Endothelial cell of umbilical vein (primary cell): Measurements from ENCODE around the gene NFKBIA. TPM values are rescaled to one million over a fixed set of nuclear protein-coding genes. Genes with fewer than 3 reads are reported as not detected.

ENCODE experiments used
- BruUV-seq: library from RNA; stranded (reverse); fragments of 400-500 nt; replicated peaks from 2 replicates; lab custom pipeline; 2021; lab: Mats Ljungman, UMichigan
- CTCF ChIA-PET: fragments of 300-600, 350-600 bp; sonication (Branson Sonifier 250); formaldehyde crosslinking; loops from one replicate; lab custom pipeline; 2021; ENCODE audit warnings: antibody characterized with exemption, inconsistent platforms; lab: Charles Lee
- POLR2A ChIA-PET: fragments of 300-600, 350-600 bp; sonication (Branson Sonifier 250); formaldehyde crosslinking; loops from one replicate; lab custom pipeline; 2021; ENCODE audit warnings: antibody characterized with exemption, inconsistent platforms; lab: Charles Lee
- DNase-seq: peaks from one replicate; pipeline ENCODE4 v3.0.0-alpha.2; 2011; ENCODE audit warnings: low read depth, low spot score
- FAIRE-seq: peaks from 2 replicates; lab custom pipeline; 2011; peaks lifted over from hg19 to GRCh38; lab: Jason Lieb, UNC
- H2AFZ ChIP-seq: 2 replicates; pipeline ENCODE4 v1.6.0; 2012; ENCODE audit warnings: low read depth, low read length, control low read depth, inconsistent platforms
- H3K27ac ChIP-seq: 2 replicates; pipeline ENCODE4 v1.5.1; 2011; ENCODE audit warnings: low read depth, mild to moderate bottlenecking, control low read depth, low read length, moderate library complexity; ENCODE audit not compliant: insufficient read depth
- H3K27me3 ChIP-seq, 2 experiments: 2 replicates each; pipeline versions ENCODE4 v1.6.0 to v1.6.1; 2011; ENCODE audit warnings: low read length in 2 of 2, mixed read lengths in 1 of 2; ENCODE audit not compliant: control insufficient read depth in 2 of 2, insufficient read depth in 2 of 2
- H3K36me3 ChIP-seq, 2 experiments: 2 replicates in 1 of 2; 3 replicates in 1 of 2; pipeline ENCODE4 v1.5.1; 2011; ENCODE audit warnings: low read length in 2 of 2, mild to moderate bottlenecking in 1 of 2, moderate library complexity in 1 of 2; ENCODE audit not compliant: control insufficient read depth in 2 of 2, insufficient read depth in 2 of 2; ENCODE audit errors: extremely low read depth in 1 of 2
- H3K4me1 ChIP-seq: 3 replicates; pipeline ENCODE4 v1.5.1; 2011; ENCODE audit warnings: mild to moderate bottlenecking, low read length; ENCODE audit not compliant: control insufficient read depth, insufficient read depth; ENCODE audit errors: extremely low read depth
- H3K4me2 ChIP-seq: 2 replicates; pipeline ENCODE4 v1.6.1; 2011; ENCODE audit warnings: low read length, control low read depth, mixed read lengths; ENCODE audit not compliant: insufficient read depth
- H3K4me3 ChIP-seq, 3 experiments: fragments of 200-600 bp in 1 of 3; sonication (generic), shearing (Covaris generic) in 1 of 3; replicated peaks in 1 of 3; 2 replicates each; pipeline ENCODE4 v1.5.1; 2011 to 2016; ENCODE audit warnings: control low read depth in 3 of 3, low read length in 3 of 3, mild to moderate bottlenecking in 2 of 3, inconsistent platforms in 1 of 3, low read depth in 1 of 3, moderate library complexity in 1 of 3; ENCODE audit not compliant: insufficient read depth in 1 of 3
- H3K79me2 ChIP-seq: 2 replicates; pipeline ENCODE4 v1.6.0; 2012; ENCODE audit warnings: low read length, inconsistent platforms; ENCODE audit not compliant: control insufficient read depth, insufficient read depth
- H3K9ac ChIP-seq: replicated peaks from 2 replicates; pipeline ENCODE3; 2011; ENCODE audit warnings: low read length, control low read depth; ENCODE audit not compliant: insufficient read depth; ENCODE audit errors: extremely low read depth
- H3K9me1 ChIP-seq: replicated peaks from 3 replicates; pipeline ENCODE4 v1.6.0; 2011; ENCODE audit warnings: mild to moderate bottlenecking, low read length; ENCODE audit not compliant: control insufficient read depth, insufficient read depth; ENCODE audit errors: extremely low read depth
- H3K9me3 ChIP-seq: replicated peaks from 2 replicates; pipeline ENCODE4 v1.5.1; 2012; ENCODE audit warnings: low read length, inconsistent platforms; ENCODE audit not compliant: control insufficient read depth, insufficient read depth
- H4K20me1 ChIP-seq: replicated peaks from 2 replicates; pipeline ENCODE3; 2011; ENCODE audit warnings: mild to moderate bottlenecking, low read length; ENCODE audit not compliant: control insufficient read depth, insufficient read depth; ENCODE audit errors: extremely low read depth
- CTCF ChIP-seq, 2 donors: IDR thresholded peaks; 1 replicate in 1 of 2; 2 replicates in 1 of 2; pipeline ENCODE4 v1.5.1; 2011; ENCODE audit warnings: low read length in 2 of 2, mild to moderate bottlenecking in 2 of 2, moderate library complexity in 2 of 2, control low read depth in 1 of 2, inconsistent platforms in 1 of 2, low read depth in 1 of 2; ENCODE audit not compliant: insufficient read depth in 1 of 2; ENCODE audit errors: extremely low read depth in 1 of 2
- EZH2 ChIP-seq: IDR thresholded peaks from 2 replicates; pipeline ENCODE4 v1.6.1; 2012; ENCODE audit warnings: borderline replicate concordance, low read depth, mild to moderate bottlenecking, moderate library complexity, low read length, inconsistent platforms; ENCODE audit not compliant: severe bottlenecking
- FOS ChIP-seq: IDR thresholded peaks from 2 replicates; pipeline ENCODE4 v1.6.1; 2011; ENCODE audit warnings: mild to moderate bottlenecking, low read length, moderate library complexity, borderline replicate concordance; ENCODE audit not compliant: insufficient read depth
- GATA2 ChIP-seq: IDR thresholded peaks from 2 replicates; pipeline ENCODE4 v1.7.0; 2011; ENCODE audit warnings: low read depth, mild to moderate bottlenecking, moderate library complexity, mixed read lengths, low read length; ENCODE audit not compliant: insufficient read length, insufficient read depth
- JUN ChIP-seq: IDR thresholded peaks from 2 replicates; pipeline ENCODE4 v1.6.1; 2011; ENCODE audit warnings: borderline replicate concordance, low read depth; ENCODE audit not compliant: insufficient read length, insufficient read depth
- MAX ChIP-seq: IDR thresholded peaks from 2 replicates; pipeline ENCODE4 v1.6.1; 2011; ENCODE audit not compliant: insufficient read depth, insufficient read length
- POLR2A ChIP-seq: IDR thresholded peaks from 2 replicates; pipeline ENCODE4 v1.6.1; 2012; ENCODE audit warnings: low read depth, mild to moderate bottlenecking, control low read depth, low read length
- POLR2AphosphoS5 ChIP-seq: IDR thresholded peaks from 2 replicates; pipeline ENCODE4 v1.6.1; 2012; ENCODE audit warnings: low read depth, mild to moderate bottlenecking, control low read depth, low read length, moderate library complexity; ENCODE audit not compliant: insufficient read depth
- dilution Hi-C: fragments of 300-500 bp; cut with MboI; formaldehyde crosslinking; loops from one replicate; pipeline ENCODE4 v1.15.0; 2019; ENCODE audit warnings: low sequenced_read_pairs; ENCODE audit not compliant: extremely low pct_ligation_motif_present
- intact Hi-C: fragments of 100-400 bp; cut with micrococcal nuclease; formaldehyde crosslinking; loops from one replicate; pipeline ENCODE4 v1.10.0; 2022
- polyA plus RNA-seq, 4 experiments: library from polyadenylated mRNA; depleted of rRNA in 3 of 4; stranded (reverse) in 3 of 4; unstranded in 1 of 4; fragments of >200 nt; gene quantifications; 2 replicates each; pipeline versions ENCODE4 v1.2.1 to v1.2.3, GENCODE V29; 2011 to 2012; ENCODE audit warnings: missing spikeins in 1 of 4
- total RNA-seq: library from RNA; stranded (reverse); gene quantifications from 2 replicates; pipeline ENCODE4 v1.2.3, GENCODE V29; 2021

Gene NFKBIA
- total and polyA plus RNA-seq, 2 donors (not counting 3 experiments of a cell fraction or from before 2014, with no cell fraction given), result 55.7 to 82.8 TPM

GRCh38 chr14:35369701-35370191 is 34.8 kb downstream of the NFKBIA start:
- dilution Hi-C loops (no loop called here), intact Hi-C loops (no loop called here)
- Histone ChIP-seq H2AFZ (no peak overlapping the region), H3K27ac (no peak overlapping the region), H3K79me2 (no peaks in the 10 kb centered on the region), H3K36me3 (no peaks in the 10 kb centered on the region), H3K4me2 (no peak overlapping the region), H3K9ac (no peak overlapping the region), H3K4me3 (no peak overlapping the region), H3K9me3 (no peaks in the 10 kb centered on the region), H3K4me1 (peaks cover 18% of the 10 kb centered on the region), H3K9me1 (no peaks in the 10 kb centered on the region), H3K27me3 (no peaks in the 10 kb centered on the region), H4K20me1 (no peaks in the 10 kb centered on the region)
- DNase-seq, result no peak
- BruUV-seq, result no TSS peak
- no peak for TF ChIP-seq POLR2A
- CTCF ChIA-PET, result interaction anchor here (0.8 to 1.9 kb wide), 2 partner anchors 34 to 140 kb away, joined by 3 to 9 read pairs; no protein-coding TSS in a partner anchor
- peak; percentile 72 for FAIRE-seq
- POLR2A ChIA-PET, result interaction anchor here (1.5 kb wide), 1 partner anchor 78 kb away, joined by 3 read pairs; the partner anchor contains the start of gene PSMA6

- Histone ChIP-seq H3K4me1 (peaks cover 16% of the 10 kb centered on the region), H3K27me3 (no peaks in the 10 kb centered on the region), H3K9me1 (no peaks in the 10 kb centered on the region), H3K9ac (no peak overlapping the region), H3K79me2 (no peaks in the 10 kb centered on the region), H4K20me1 (no peaks in the 10 kb centered on the region), H3K4me2 (no peak overlapping the region), H3K9me3 (no peaks in the 10 kb centered on the region), H3K4me3 (no peak overlapping the region), H3K36me3 (no peaks in the 10 kb centered on the region), H2AFZ (no peak overlapping the region), H3K27ac (no peak overlapping the region)
- dilution Hi-C loops (no loop called here), intact Hi-C loops (no loop called here)
- TF ChIP-seq EZH2, result no peak
- TF ChIP-seq JUN, result no peak
- TF ChIP-seq POLR2AphosphoS5, result no peak
- no peak for TF ChIP-seq MAX
- no peak for TF ChIP-seq FOS
- no peak for TF ChIP-seq CTCF (IDR thresholded peaks at IDR 0.05; ENCODE audit: extremely low read depth in 1 of 2, insufficient read depth in 1 of 2, low read depth in 1 of 2, low read length in 2 of 2)
- TF ChIP-seq POLR2A, result no peak
- no peak for TF ChIP-seq GATA2
- FAIRE-seq, result no peak
- BruUV-seq, result no TSS peak
- DNase-seq, result no peak
- CTCF ChIA-PET, result interaction anchor here (1.3 kb wide), 1 partner anchor 21 kb away, joined by 5 read pairs; no protein-coding TSS in a partner anchor
- POLR2A ChIA-PET, result interaction anchor here (1.5 kb wide), 1 partner anchor 77 kb away, joined by 3 read pairs; the partner anchor contains the start of gene PSMA6
These were observed 35.8 kb downstream of the NFKBIA start for GRCh38 chr14:35368583-35369392.
